Skin epidermis (tissue), 12 donors: ENCODE measurements around the gene ADCY7.

Experiments used
- H3K27ac ChIP-seq, 21 experiments: fragments of 200-600 bp; sonication (generic) in 11 of 21; one replicate each; pipeline ENCODE4 v1.5.0; 2020; ENCODE audit warnings: mild to moderate bottlenecking in 3 of 21, inconsistent platforms in 2 of 21, moderate library complexity in 2 of 21
- H3K4me3 ChIP-seq, 7 experiments: fragments of 200-600 bp; sonication (generic) in 2 of 7; one replicate each; pipeline ENCODE4 v1.5.0; 2020; ENCODE audit warnings: inconsistent platforms in 2 of 7, mild to moderate bottlenecking in 2 of 7, moderate library complexity in 1 of 7

Gene ADCY7

GRCh38 chr16:50291719-50292565 lies 25.6 kb downstream of the ADCY7 start:
- no peak overlapping the region for H3K27ac ChIP-seq
- no peak overlapping the region for H3K4me3 ChIP-seq

- no peak overlapping the region for H3K4me3 ChIP-seq
- no peak overlapping the region for H3K27ac ChIP-seq
Observed at GRCh38 chr16:50292566-50292948, 26.2 kb downstream of the ADCY7 start.

GRCh38 chr16:50293041-50293783 lies 26.9 kb downstream of the ADCY7 start:
- Histone ChIP-seq H3K27ac (no peak overlapping the region), H3K4me3 (no peak overlapping the region)

- Histone ChIP-seq H3K4me3 (no peak overlapping the region), H3K27ac (no peak overlapping the region)
Observed at GRCh38 chr16:50293994-50294855, 27.9 kb downstream of the ADCY7 start.

- no peak overlapping the region for H3K27ac ChIP-seq
Observed at GRCh38 chr16:50294955-50295354, 28.6 kb downstream of the ADCY7 start.

GRCh38 chr16:50295541-50296132 lies 29.3 kb downstream of the ADCY7 start:
- no peak overlapping the region for H3K4me3 ChIP-seq
- H3K27ac ChIP-seq, result no peak overlapping the region

More at GRCh38 chr16:50294955-50295354, 28.6 kb downstream of the ADCY7 start:
- no peak overlapping the region for H3K4me3 ChIP-seq

GRCh38 chr16:50296807-50297206 lies 30.5 kb downstream of the ADCY7 start:
- Histone ChIP-seq H3K4me3 (no peak overlapping the region), H3K27ac (no peak overlapping the region)

- no peak overlapping the region for H3K4me3 ChIP-seq
- H3K27ac ChIP-seq, result no peak overlapping the region
Observed at GRCh38 chr16:50297301-50298074, 31.1 kb downstream of the ADCY7 start.

GRCh38 chr16:50298075-50298460 lies 31.7 kb downstream of the ADCY7 start:
- no peak overlapping the region for H3K27ac ChIP-seq
- H3K4me3 ChIP-seq, result no peak overlapping the region

GRCh38 chr16:50298591-50299507 lies 32.5 kb downstream of the ADCY7 start:
- H3K4me3 ChIP-seq, result no peak overlapping the region
- no peak overlapping the region for H3K27ac ChIP-seq

GRCh38 chr16:50299508-50300105 lies 33.3 kb downstream of the ADCY7 start:
- Histone ChIP-seq H3K4me3 (no peak overlapping the region), H3K27ac (no peak overlapping the region)

GRCh38 chr16:50300942-50301625 lies 34.7 kb downstream of the ADCY7 start:
- H3K27ac ChIP-seq, result peak overlapping the region in 19 of 21 experiments; percentile 13 to 83 (median 56)
- no peak overlapping the region for H3K4me3 ChIP-seq

GRCh38 chr16:50301626-50302471 lies 35.5 kb downstream of the ADCY7 start:
- H3K27ac ChIP-seq, result peak overlapping the region in 17 of 21 experiments; percentile 12 to 83 (median 57)
- no peak overlapping the region for H3K4me3 ChIP-seq

GRCh38 chr16:50302472-50303005 lies 36.2 kb downstream of the ADCY7 start:
- Histone ChIP-seq H3K27ac (no peak overlapping the region), H3K4me3 (no peak overlapping the region)

- Histone ChIP-seq H3K4me3 (no peak overlapping the region), H3K27ac (no peak overlapping the region)
Observed at GRCh38 chr16:50303041-50303604, 36.8 kb downstream of the ADCY7 start.
